Measurements from ENCODE around the gene AP2M1.
A peak's percentile ranks its signal among the peaks of the same experiment; 100 is the strongest.

- TF ChIP-seq POLR2A (IDR thresholded peaks at IDR 0.05; ENCODE audit: low read depth) (no peak), EP300 (IDR thresholded peaks at IDR 0.05) (no peak)
- TF ChIP-seq, protein P1, sequence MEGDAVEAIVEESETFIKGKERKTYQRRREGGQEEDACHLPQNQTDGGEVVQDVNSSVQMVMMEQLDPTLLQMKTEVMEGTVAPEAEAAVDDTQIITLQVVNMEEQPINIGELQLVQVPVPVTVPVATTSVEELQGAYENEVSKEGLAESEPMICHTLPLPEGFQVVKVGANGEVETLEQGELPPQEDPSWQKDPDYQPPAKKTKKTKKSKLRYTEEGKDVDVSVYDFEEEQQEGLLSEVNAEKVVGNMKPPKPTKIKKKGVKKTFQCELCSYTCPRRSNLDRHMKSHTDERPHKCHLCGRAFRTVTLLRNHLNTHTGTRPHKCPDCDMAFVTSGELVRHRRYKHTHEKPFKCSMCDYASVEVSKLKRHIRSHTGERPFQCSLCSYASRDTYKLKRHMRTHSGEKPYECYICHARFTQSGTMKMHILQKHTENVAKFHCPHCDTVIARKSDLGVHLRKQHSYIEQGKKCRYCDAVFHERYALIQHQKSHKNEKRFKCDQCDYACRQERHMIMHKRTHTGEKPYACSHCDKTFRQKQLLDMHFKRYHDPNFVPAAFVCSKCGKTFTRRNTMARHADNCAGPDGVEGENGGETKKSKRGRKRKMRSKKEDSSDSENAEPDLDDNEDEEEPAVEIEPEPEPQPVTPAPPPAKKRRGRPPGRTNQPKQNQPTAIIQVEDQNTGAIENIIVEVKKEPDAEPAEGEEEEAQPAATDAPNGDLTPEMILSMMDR (IDR thresholded peaks at IDR 0.05), result peak in 1 of 3 experiments; percentile 7
These were observed 2.0 kb downstream of the AP2M1 start for GRCh38 chr3:184176377-184177330.

Measured in esophagus muscularis mucosa (tissue), 4 donors.